Measurements from ENCODE around the gene BRD1.
"Not testable (repeated sequence)": the region's sequence is repeated elsewhere in the genome, so short reads cannot be mapped to it uniquely, and the experiment has no call there.

The BRD1 gene

DNA sequence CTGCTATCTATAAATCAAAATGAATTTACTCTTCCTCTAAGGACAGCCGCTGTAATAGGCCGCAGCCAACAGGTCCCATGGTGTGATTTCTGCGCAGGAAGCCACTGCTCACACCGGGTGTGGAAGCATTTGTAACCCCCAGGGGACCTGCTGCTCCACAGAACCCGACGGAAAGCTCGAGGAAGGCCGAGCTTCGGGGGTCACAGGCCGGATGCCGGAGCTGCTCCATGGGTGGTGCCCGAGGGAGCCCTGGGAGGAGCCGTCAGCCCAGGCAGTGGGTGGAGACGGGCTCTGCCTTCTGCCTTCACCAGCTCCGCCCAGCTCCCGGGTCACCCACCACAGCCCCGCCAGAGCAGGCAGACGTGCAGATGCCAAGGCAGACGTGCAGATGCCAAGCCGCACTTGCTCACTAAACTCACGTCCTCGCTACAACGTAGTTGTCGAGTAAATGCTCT, 63.5 kb downstream of the BRD1 start:
- no peak overlapping the region for H3K27ac ChIP-seq
- TF ChIP-seq, protein P1, sequence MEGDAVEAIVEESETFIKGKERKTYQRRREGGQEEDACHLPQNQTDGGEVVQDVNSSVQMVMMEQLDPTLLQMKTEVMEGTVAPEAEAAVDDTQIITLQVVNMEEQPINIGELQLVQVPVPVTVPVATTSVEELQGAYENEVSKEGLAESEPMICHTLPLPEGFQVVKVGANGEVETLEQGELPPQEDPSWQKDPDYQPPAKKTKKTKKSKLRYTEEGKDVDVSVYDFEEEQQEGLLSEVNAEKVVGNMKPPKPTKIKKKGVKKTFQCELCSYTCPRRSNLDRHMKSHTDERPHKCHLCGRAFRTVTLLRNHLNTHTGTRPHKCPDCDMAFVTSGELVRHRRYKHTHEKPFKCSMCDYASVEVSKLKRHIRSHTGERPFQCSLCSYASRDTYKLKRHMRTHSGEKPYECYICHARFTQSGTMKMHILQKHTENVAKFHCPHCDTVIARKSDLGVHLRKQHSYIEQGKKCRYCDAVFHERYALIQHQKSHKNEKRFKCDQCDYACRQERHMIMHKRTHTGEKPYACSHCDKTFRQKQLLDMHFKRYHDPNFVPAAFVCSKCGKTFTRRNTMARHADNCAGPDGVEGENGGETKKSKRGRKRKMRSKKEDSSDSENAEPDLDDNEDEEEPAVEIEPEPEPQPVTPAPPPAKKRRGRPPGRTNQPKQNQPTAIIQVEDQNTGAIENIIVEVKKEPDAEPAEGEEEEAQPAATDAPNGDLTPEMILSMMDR (conservative IDR thresholded peaks at IDR 0.05) = no peak

DNA sequence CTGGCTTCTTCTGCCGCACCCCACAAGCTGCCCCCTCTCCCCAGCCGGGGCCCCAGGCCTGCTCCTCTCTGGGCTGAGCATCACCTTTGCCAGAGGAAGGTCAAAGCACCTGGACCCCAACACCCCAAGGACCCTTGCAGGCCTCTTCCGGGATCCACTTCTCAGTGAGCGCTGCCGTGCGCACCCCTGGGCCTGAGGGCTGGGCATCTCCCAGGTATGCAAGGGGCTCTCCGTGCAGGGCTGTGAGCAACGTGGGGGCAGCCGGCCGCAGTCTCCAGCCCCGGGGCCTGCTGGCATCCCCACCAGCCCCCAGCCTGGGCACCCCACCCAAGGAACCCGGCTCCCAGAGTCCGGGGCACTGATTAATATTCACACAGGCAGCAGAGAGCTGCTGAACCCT, 64.0 kb downstream of the BRD1 start:
- TF ChIP-seq, protein P1 (conservative IDR thresholded peaks at IDR 0.05) = no peak
- H3K27ac ChIP-seq = no peak overlapping the region

DNA sequence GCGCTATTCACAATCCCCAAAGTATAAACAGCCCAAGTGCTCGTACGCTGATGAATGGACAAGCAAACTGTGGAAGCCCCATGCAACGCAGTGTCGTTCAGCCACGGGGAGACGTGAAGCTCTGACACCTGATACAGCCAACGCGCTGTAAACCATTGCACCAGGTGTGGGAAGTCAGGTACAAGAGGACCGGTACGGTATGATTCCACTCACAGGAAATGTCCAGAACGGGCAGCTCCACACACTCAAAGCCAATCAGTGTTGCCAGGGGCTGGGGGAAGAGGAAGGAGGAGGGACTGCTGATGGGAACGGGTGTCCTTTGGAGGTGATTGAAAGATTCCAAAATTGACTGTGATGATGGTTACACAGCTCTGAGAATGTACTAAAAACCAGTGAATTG, 64.5 kb downstream of the BRD1 start:
- no peak overlapping the region for H3K27ac ChIP-seq
- TF ChIP-seq, protein P1 (conservative IDR thresholded peaks at IDR 0.05) = no peak

DNA sequence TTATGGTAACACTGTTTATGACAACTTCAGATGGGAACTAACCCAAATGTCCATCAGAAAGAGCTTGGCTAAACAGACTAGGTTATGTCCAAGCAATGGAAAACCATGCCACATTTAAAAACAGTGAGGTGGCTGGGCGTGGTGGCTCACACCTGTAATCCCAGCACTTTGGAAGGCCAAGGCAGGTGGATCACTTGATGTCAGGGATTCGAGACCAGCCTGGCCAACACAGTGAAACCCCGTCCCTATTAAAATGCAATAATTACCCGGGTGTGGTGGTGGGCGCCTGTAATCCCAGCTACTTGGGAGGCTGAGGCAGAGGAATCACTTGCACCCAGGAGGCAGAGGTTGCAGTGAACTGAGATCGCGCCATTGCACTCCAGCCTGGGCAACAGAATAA, 65.1 kb downstream of the BRD1 start:
- not testable (repeated sequence) for H3K27ac ChIP-seq

DNA sequence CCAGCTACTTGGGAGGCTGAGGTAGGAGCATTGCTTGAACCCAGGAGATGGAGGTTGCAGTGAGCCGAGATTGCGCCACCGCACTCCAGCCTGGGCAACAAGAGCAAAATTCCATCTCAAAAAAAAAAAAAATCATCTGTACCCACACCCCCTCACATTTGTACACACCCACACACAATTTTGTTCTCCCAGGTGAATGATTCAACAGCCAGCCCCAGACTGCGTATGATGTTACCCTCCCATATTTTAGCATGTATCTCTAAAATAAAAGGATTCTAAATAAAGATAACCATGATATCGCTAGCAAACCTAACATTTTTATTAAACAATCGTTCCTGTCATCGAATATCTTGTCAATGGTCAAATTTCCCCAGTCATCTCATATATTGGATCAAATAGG, 65.8 kb downstream of the BRD1 start:
- TF ChIP-seq, protein P1 (conservative IDR thresholded peaks at IDR 0.05) = no peak
- no peak overlapping the region for H3K27ac ChIP-seq

DNA sequence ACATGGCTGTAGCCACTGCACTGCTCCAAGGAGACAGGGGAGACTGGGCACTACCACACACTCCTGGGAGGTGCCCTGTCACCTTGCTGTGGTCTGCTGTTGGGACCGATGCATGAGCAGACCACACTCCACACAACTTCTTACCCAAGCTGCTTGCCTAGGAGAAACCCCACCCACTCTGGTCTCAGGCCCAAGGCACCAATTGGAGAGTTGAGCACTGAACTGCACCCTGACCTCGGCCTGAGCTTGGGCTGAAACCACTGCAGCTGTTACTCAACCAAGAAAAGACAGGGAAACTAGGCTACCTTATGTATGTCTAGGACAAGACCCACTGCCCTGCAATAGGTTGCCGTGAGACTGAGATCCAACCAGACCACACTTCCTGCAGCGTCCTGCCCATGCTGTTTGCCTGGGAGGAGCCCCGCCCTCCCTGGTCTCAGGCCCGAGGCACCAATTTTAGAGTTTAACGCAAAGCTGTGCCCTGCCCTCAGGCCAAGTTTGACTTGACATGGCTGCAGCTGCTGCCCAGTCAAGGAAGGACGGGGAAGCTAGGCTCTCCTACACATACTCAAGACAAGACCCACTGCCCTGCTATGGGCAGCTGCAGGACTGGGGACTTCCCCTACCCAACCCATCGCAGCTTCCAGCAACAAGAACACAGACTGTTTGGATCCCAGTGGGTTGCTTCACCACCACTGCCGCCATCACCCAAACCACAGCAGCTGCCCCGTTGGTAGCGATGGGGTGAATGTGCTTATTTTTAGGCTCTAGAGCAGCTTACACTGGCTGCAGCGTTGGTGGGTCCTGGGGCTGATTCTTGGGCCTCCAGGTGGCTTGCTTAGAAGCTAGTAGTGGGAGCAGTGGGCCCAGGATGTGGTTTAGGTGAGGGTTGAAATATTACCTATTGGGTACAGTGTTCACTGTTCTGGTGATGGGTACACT, 66.8 kb downstream of the BRD1 start:
- TF ChIP-seq, protein P1 (conservative IDR thresholded peaks at IDR 0.05) = no peak
- H3K27ac ChIP-seq = no peak overlapping the region

DNA sequence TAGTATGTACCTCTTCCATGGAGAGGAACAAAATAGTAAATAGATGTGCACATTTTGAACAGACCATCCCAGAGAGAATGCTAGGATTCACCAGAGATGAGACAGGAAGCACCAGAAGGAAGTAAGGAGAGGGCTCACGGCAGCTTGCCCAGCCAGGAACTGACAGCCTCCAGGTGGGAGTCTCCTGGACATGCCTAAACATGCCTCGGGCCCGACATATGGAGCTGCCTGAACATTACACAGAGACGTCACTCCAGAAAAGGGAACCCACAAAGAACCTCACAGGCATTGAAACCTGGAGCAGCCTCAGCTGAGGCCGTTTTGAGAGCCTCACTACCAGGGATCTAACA, 67.4 kb downstream of the BRD1 start:
- no peak overlapping the region for H3K27ac ChIP-seq
- TF ChIP-seq, protein P1 (conservative IDR thresholded peaks at IDR 0.05) = no peak

DNA sequence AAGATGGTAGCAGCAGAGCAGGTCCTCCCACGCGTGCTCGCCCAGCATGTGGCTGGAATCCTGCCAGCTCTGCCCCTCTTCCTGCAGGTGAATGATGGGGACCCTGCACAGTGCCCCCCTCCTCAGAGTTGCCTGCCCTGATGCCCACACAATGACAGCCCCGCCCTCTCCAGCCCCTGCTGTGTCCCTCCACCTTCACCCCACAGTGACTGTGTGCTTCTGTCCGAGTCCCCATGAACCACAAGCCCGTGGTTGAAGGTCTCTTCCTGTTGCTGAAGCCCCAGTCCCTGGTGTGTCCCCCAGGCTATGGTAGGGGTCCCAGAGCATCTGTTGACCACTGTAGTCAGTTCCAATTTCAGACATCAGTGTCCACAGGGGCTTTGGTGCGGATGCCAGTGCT, 71.0 kb downstream of the BRD1 start:
- no peak overlapping the region for H3K27ac ChIP-seq
- TF ChIP-seq, protein P1 (conservative IDR thresholded peaks at IDR 0.05) = no peak
